Occipital lobe (tissue), 2 donors: ENCODE results near the gene LINGO1. TPM values are rescaled to one million over a fixed set of nuclear protein-coding genes. Genes with fewer than 3 reads are reported as not detected.

Experiments used
- DNase-seq: peaks from one replicate; lab custom pipeline; 2025; lab: John Stamatoyannopoulos, UW
- total RNA-seq: library from RNA; depleted of rRNA; stranded (reverse); fragments of >200 nt; gene quantifications from one replicate; pipeline ENCODE4 v1.2.3, GENCODE V29; 2014

LINGO1 gene
- total RNA-seq, 1 donor from 2014 or later: 45.7 TPM

- DNase-seq: no peak
These were observed 15.1 kb downstream of the LINGO1 start for GRCh38 chr15:77617476-77618230.

DNA sequence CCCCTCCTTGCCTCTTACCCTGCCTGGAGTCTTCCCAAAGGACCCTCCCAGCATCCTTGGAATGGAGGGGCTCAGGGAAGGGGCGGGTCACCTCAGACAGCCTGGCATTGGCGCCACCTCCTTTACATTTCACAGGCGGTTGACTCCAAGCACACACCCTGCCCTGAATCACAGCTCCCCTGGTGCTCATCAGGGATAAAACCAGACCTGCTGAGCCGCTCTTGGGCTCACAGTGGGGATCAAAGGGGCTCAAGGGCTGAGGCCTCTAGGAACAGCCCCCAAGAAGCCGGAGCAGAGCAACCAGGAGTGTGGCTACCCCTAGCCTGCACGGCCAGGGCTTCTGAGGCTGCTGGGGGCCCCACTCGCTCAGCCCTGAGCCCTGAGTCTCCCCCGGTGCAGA lies 16.6 kb downstream of the LINGO1 start:
- no peak for DNase-seq

DNA sequence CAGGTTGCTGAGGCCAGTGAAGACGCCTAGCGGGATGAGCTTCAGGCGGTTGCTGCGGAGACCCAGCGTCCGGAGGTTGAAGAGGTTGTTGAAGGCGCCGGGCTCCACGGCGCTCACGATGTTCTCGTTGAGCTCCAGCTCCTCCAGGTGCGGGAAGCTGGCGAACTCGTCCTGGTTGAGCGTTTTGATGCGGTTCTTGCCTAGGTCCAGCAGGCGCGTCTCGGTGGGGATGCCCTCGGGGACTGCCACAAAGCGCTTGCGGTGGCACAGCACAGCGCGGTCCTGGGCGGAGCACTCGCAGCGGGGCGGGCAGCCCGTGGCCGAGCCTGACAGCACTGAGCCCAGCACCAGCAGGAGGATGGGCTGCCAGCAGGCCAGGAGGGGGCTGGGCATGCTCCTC lies 17.2 kb downstream of the LINGO1 start:
- no peak for DNase-seq

DNA sequence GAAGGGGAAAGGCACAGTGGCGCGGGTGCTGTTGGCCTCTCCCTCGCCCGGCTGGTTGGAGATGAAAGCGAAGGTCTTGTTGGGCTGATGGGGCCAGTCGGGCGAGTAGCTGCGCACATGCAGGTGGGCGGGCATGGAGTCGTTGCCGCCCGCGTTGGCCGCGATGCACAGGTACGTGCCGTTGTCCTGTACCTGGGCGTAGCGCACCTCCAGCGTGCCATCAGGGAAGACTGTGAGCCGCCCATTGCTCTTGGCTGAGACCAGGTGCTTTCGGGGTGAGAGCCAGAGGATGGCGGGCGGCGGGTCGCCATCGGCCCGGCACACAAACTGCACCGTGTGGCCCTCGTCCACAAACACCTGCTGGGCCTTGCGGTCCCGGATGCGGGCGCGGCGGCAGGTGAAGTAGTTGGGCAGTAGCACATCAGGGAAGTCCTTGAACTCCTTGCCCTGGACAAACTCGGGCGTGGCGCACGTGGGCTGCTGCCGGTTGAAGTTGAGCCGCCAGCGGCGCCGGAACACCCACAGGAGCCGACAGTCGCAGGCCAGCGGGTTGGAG lies 18.4 kb downstream of the LINGO1 start:
- no peak for DNase-seq

DNA sequence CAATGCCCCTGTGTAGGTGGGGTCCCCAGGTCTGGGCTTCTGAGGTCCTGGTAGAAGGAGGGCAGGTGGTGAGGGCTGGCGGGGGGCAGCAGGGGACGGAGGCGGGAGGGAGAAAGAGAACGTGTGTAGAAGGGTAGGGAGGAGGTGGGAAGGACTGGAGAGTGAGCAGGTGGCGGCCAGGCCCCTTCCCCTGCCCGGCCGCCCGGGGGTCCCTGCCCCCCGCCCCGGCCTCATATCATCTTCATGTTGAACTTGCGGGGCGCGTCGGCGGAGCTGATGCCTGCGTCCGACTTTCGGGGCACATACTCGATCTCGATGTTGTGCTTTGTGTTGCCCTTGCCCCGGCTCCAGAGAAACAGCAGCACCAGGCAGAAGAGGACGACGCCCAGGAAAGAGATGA lies 18.9 kb downstream of the LINGO1 start:
- DNase-seq: no peak

DNA sequence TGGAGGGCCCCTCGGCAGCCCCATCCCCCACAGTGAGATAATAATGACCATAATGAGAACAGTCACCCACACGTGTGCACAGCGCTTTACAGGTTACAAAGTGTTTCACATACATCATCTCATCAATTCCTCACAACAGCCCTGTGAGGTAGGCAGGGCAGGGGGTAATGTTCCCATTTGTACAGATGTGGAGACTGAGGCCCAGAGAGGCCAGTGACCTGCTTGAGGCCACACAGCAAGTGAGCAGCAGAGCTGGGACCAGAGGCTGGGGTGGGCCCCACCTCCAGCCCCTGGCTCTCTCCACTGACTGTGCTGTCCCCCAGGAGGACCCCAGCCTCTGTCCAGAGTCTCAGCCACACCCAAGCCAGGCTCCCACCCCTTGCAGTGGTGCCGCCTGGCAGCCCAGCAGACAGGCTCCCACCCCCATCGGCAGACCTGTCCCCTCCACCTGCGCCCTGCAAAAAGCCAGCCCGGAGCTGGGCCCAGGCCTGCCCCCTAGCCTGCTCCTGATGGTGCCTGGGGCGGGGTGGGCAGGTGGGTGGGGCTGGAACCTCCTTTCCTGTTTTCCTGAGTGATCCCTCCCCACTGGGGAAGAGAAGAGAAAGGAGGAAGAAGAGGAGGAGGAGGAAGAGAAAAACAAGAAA lies 19.6 kb downstream of the LINGO1 start:
- no peak for DNase-seq

DNA sequence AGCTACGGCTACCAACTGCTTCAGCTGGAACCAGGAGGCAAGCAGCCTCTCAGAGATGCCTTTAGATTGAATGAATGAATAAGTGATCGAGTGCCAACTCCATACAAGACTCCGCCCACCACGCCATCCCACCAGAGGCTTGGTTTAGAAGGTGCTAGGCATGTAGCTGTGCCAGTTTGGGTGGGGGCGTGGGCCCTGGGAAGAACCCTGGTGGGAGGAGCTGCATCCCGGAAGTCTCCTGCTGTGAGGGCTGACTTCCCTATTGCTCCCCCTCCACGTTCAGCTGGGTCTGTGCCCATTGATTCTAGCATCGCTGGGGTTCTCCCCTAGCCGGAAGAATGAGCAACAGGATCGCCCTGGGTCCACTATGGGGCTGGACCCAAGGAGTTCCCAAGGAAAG lies 20.9 kb downstream of the LINGO1 start:
- peak; percentile 37 for DNase-seq

GRCh38 chr15:77610731-77611130 lies 22.0 kb downstream of the LINGO1 start:
- DNase-seq: no peak

- no peak for DNase-seq
These were observed 23.2 kb downstream of the LINGO1 start for GRCh38 chr15:77609558-77609957.

GRCh38 chr15:77608774-77609173 lies 23.9 kb downstream of the LINGO1 start:
- no peak for DNase-seq

GRCh38 chr15:77607894-77608261 lies 24.8 kb downstream of the LINGO1 start:
- no peak for DNase-seq

DNA sequence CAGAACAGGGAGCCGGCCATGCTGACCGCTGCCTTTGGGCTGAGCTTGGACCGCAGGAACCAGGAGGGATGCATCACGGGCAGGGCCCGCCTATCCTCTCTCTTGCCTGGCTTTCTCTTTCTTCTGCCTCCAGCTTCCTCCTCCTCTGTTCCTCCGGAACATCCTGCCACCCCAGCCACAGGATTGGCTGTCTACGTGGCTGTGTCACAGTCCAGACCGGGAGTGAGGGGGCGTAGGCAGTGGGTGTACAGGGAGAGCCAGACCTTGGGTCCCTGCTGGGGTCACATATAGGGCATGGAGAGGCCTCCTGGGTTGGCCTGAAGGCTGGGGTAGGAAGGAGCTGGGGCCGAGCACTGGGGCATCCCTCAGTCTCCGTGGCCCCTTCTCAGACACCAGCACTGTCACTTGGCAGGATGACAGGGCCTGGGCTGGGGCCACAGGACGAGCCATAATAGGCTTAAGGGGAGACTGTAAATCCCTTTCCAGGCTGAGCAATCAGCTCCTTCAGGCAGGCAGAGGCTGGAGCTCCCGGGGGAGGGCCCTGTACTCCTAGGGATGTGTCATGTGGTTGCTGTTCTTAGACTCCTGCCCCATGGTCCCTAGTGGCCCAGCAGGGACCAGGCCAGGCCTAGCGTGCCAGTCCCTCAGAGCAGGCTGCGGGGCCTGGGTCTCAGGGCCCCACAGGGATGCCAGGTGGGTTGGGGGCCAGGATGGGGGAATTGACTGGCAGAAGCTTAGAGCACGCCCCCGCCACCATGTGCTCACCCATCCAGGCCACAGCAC lies 25.4 kb downstream of the LINGO1 start:
- peak; percentile 48 for DNase-seq

- DNase-seq: no peak
These were observed 26.3 kb downstream of the LINGO1 start for GRCh38 chr15:77606142-77607034.

DNA sequence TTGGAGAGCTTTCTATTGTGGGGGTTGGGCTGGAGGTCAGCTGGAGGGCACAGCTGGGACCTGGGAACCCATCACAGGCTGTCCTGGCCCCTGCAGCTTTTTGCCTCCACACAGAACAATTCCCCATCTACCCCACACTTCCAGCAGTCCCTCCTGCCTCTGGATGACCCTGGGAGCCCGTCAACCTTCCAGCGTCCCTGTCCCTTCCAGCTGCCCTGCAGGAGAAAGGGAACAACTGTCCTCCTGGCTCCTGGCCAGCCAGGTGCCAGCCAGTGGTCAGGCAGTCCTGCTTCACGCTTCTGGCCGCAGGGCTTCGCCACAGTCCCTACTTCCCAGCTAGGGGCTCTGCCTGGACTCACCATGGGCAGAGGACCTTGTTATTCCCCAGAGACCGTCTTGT lies 27.2 kb downstream of the LINGO1 start:
- DNase-seq: no peak

DNA sequence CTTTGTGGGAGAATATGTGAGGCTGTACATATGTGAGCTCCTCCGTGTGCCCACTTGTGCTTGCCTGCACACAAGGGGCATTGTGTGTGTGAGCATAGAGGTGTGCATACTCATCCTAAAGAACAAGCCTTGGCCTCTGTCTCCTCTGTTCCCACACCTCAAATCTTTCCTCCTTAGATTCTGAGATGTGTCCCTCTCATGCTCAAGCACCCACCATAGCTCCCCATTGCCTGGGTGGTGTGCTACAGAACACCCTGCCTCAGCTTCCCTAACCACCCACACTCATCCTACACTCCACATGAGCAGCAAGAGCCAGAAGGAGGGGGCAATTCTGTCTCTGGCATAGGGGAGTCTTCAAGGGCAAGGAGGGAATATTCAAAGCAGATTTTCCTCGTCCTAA lies 27.7 kb downstream of the LINGO1 start:
- no peak for DNase-seq

GRCh38 chr15:77603611-77604336 lies 28.9 kb downstream of the LINGO1 start:
- DNase-seq: no peak

DNA sequence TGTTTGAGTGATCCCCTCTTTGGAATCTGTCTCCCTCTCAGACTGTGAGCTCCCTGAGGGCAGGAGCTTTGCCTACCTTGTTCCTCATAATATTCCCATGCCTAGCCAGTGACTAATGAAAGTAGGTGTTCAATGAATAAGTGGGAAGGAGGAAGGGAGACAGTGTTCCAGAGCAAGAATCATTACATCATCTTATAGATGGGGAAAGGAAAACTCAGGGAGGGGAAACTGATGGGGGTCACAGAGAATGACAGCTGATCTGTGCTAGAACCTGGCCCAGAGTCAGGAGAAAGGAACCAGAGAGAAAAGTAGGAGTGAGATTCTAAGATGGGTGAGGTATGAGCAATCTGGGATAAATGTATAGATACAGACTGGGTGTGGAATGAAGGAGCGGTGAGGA lies 29.9 kb downstream of the LINGO1 start:
- DNase-seq: no peak

DNA sequence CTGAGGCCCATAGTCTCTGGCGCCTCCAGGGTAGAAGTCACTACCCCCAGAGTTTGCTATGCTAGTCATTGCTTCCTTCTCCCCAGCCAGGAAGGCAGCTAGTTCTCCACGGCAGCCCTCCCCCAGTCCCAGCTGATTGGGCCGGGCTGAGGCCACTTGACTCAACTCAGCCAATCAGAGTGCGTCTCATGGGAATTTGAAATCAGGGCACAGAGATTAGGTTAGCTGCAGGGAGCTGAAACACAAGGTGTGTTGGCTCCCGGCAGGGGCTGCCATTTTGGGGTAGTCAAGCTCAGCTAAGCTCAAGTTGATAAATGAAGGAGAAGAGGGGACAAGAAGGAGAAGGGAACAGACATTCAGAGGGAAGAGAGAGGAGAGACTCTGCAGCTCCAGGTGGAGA lies 32.8 kb downstream of the LINGO1 start:
- no peak for DNase-seq

GRCh38 chr15:77599357-77599756 lies 33.4 kb downstream of the LINGO1 start:
- DNase-seq: no peak

DNA sequence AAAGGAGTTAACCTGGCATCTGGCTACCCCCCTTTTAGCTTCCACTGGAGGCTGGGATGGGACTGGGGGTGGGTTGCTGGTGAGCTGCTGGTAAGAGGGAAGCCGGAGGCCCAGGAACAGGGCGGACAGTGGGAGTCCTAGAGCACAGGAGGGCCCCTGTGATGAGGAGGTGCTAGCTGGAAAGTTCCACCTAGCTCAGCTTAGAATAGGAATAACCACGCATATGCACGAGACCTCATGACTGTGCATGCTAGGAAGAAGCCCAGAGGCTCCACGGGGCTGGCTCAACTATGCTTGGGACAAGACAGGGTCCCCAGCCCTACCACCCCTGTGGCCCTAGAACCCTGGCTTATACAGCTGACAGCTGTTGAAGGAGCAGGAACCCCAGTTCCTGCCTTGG lies 34.1 kb downstream of the LINGO1 start:
- DNase-seq: no peak
